Parathyroid adenoma (tissue), 2 donors: ENCODE data around the gene TMBIM4.

Experiments used
- H2AFZ ChIP-seq: fragments of 300-600 bp; sonication (generic); one replicate; pipeline ENCODE4 v1.7.0; 2017; ENCODE audit warnings: antibody characterized with exemption, mild to moderate bottlenecking
- H3K27ac ChIP-seq: fragments of 300-600 bp; sonication (generic); one replicate; pipeline ENCODE4 v1.7.0; 2017
- H3K27me3 ChIP-seq: fragments of 300-600 bp; sonication (generic); one replicate; pipeline ENCODE4 v1.7.0; 2017; ENCODE audit warnings: low read length; ENCODE audit not compliant: control insufficient read depth, insufficient read depth
- H3K36me3 ChIP-seq: fragments of 300-600 bp; sonication (generic); one replicate; pipeline ENCODE4 v1.7.0; 2017; ENCODE audit warnings: low read length; ENCODE audit not compliant: control insufficient read depth, insufficient read depth
- H3K4me1 ChIP-seq: fragments of 300-600 bp; sonication (generic); one replicate; pipeline ENCODE4 v1.7.0; 2017; ENCODE audit warnings: control low read depth
- H3K4me2 ChIP-seq: fragments of 300-600 bp; sonication (generic); one replicate; pipeline ENCODE4 v1.7.0; 2017; ENCODE audit warnings: low read length
- H3K4me3 ChIP-seq: fragments of 300-600 bp; sonication (generic); one replicate; pipeline ENCODE4 v1.7.0; 2017; ENCODE audit warnings: low read depth, low read length
- H3K79me2 ChIP-seq: fragments of 300-600 bp; sonication (generic); one replicate; pipeline ENCODE4 v1.7.0; 2017; ENCODE audit warnings: control low read depth
- H3K9ac ChIP-seq: fragments of 300-600 bp; sonication (generic); one replicate; pipeline ENCODE4 v1.7.0; 2017; ENCODE audit warnings: mild to moderate bottlenecking
- H3K9me3 ChIP-seq: fragments of 300-600 bp; sonication (generic); one replicate; pipeline ENCODE4 v1.7.0; 2017; ENCODE audit warnings: low read length; ENCODE audit not compliant: control insufficient read depth
- CTCF ChIP-seq: fragments of 300-600 bp; sonication (generic); IDR thresholded peaks from one replicate; pipeline ENCODE4 v1.7.0; 2017; ENCODE audit warnings: antibody characterized with exemption, mild to moderate bottlenecking
- donor health status: primary hyperparathyroidism.

Gene TMBIM4

DNA sequence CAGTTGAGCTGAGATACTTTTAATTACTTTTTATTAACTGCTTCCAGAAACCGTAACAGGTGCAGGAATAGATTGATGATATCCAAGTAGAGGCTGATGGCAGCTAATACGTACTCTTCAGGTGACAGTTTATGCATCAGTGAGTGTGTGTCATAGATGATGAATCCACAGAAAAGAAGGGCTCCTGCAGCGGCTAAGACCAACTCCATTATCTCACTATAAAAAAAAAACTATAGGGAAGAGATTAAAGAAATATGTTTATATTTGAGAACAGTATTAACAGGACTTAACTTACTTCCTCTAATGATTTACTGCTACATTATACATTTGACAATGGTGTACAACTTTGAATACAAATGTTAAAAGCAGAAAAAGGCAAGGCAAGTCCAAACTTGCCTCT, 31.9 kb downstream of the TMBIM4 start:
- no peak overlapping the region for H3K4me2 ChIP-seq
- no peak overlapping the region for H3K4me3 ChIP-seq
- H2AFZ ChIP-seq: no peak overlapping the region
- no peak overlapping the region for H3K9ac ChIP-seq
- no peak overlapping the region for H3K27ac ChIP-seq
- no peaks in the 10 kb centered on the region for H3K4me1 ChIP-seq
- H3K36me3 ChIP-seq: no peaks in the 10 kb centered on the region
- no peaks in the 10 kb centered on the region for H3K27me3 ChIP-seq
- no peak for TF ChIP-seq CTCF
- H3K9me3 ChIP-seq: no peaks in the 10 kb centered on the region
- no peaks in the 10 kb centered on the region for H3K79me2 ChIP-seq

DNA sequence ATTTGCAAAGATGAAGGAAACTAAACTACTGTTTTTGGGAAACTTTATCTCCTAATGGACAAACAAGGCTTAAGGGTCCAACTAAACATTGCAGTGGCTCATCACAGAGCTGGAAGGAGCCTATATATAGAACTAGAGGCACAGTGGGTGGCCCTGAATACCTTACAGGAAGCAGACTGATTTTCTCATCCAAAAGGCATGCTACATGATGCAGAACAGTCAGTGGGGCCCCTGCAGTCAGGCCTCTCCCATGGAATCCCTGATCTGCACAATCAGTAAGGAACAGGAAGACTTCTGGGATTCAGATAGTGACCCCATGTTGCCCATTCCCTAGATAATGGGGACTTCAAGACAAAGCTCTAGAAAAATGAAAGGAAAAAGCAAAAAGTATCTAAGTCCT, 37.4 kb downstream of the TMBIM4 start:
- TF ChIP-seq CTCF: no peak
- Histone ChIP-seq H3K4me1 (peaks cover 3% of the 10 kb centered on the region), H2AFZ (no peak overlapping the region), H3K9ac (no peak overlapping the region), H3K36me3 (no peaks in the 10 kb centered on the region), H3K27ac (no peak overlapping the region), H3K9me3 (no peaks in the 10 kb centered on the region), H3K79me2 (peaks cover 3% of the 10 kb centered on the region), H3K4me3 (no peak overlapping the region), H3K27me3 (no peaks in the 10 kb centered on the region), H3K4me2 (no peak overlapping the region)

- peak overlapping the region; percentile 92 for H3K4me3 ChIP-seq
- H3K9ac ChIP-seq: no peak overlapping the region
Observed at GRCh38 chr12:66131067-66131688, 38.6 kb downstream of the TMBIM4 start.

GRCh38 chr12:66130267-66131066, 39.3 kb downstream of the TMBIM4 start, which contains the start of gene LLPH:
LLPH (minus strand) TSS chr12:66130750; CDS start chr12:66129106, 1,644 bp downstream.
- H3K4me1 ChIP-seq: peaks cover 3% of the 10 kb centered on the region
- peaks cover 3% of the 10 kb centered on the region for H3K79me2 ChIP-seq
- no peaks in the 10 kb centered on the region for H3K36me3 ChIP-seq
- H3K27ac ChIP-seq: peak within 1 kb of the TSS; percentile 44
- H3K27me3 ChIP-seq: no peaks in the 10 kb centered on the region
- H2AFZ ChIP-seq: peak within 1 kb of the TSS; percentile 81
- peak within 1 kb of the TSS; percentile 92 for H3K4me3 ChIP-seq
- H3K9me3 ChIP-seq: no peaks in the 10 kb centered on the region
- no peak for TF ChIP-seq CTCF
- H3K9ac ChIP-seq: no peak within 1 kb of the TSS
- H3K4me2 ChIP-seq: peak within 1 kb of the TSS; percentile 97

More at GRCh38 chr12:66131067-66131688, 38.6 kb downstream of the TMBIM4 start:
- H3K27ac ChIP-seq: peak overlapping the region; percentile 44
- H3K4me1 ChIP-seq: peaks cover 3% of the 10 kb centered on the region
- H2AFZ ChIP-seq: peak overlapping the region; percentile 81
- no peak for TF ChIP-seq CTCF
- H3K4me2 ChIP-seq: peak overlapping the region; percentile 97
- H3K36me3 ChIP-seq: no peaks in the 10 kb centered on the region
- no peaks in the 10 kb centered on the region for H3K9me3 ChIP-seq
- H3K27me3 ChIP-seq: no peaks in the 10 kb centered on the region
- H3K79me2 ChIP-seq: peaks cover 3% of the 10 kb centered on the region
